Vagina (tissue), 2 donors: ENCODE data around the gene PPP1R15B.

ENCODE experiments used
- CTCF ChIP-seq, 3 experiments: fragments of 450-650 bp in 2 of 3; fragments of 200-600 bp in 1 of 3; sonication (generic) in 1 of 3; IDR thresholded peaks; one replicate each; pipeline ENCODE4 v1.5.1; 2017 to 2019; ENCODE audit warnings: antibody characterized with exemption in 3 of 3, mild to moderate bottlenecking in 2 of 3, moderate library complexity in 2 of 3
- POLR2A ChIP-seq, 2 donors: fragments of 450-650 bp; IDR thresholded peaks; one replicate each; pipeline ENCODE4 v1.6.1; 2017; ENCODE audit warnings: antibody characterized with exemption in 2 of 2, mild to moderate bottlenecking in 2 of 2, moderate library complexity in 2 of 2
- POLR2AphosphoS5 ChIP-seq, 2 donors: sonication (generic); formaldehyde crosslinking; IDR thresholded peaks; one replicate each; pipeline ENCODE4 v1.9.0; 2017; ENCODE audit warnings: antibody characterized with exemption in 2 of 2, mild to moderate bottlenecking in 2 of 2, low read depth in 1 of 2; ENCODE audit not compliant: insufficient read depth in 1 of 2

GRCh38 chr1:204406621-204407020 lies 5.0 kb downstream of the PPP1R15B start:
- no peak for TF ChIP-seq POLR2A (IDR thresholded peaks at IDR 0.05)
- TF ChIP-seq CTCF (IDR thresholded peaks at IDR 0.05), result no peak
- no peak for TF ChIP-seq POLR2AphosphoS5 (IDR thresholded peaks at IDR 0.05; ENCODE audit: insufficient read depth in 1 of 2, low read depth in 1 of 2)
